Endothelial cell of umbilical vein (primary cell): ENCODE data around the gene RFX6. TPM values are rescaled to one million over a fixed set of nuclear protein-coding genes. Genes with fewer than 3 reads are reported as not detected.

Experiments used
- BruUV-seq: library from RNA; stranded (reverse); fragments of 400-500 nt; replicated peaks from 2 replicates; lab custom pipeline; 2021; lab: Mats Ljungman, UMichigan
- CTCF ChIA-PET: fragments of 300-600, 350-600 bp; sonication (Branson Sonifier 250); formaldehyde crosslinking; loops from one replicate; lab custom pipeline; 2021; ENCODE audit warnings: antibody characterized with exemption, inconsistent platforms; lab: Charles Lee
- POLR2A ChIA-PET: fragments of 300-600, 350-600 bp; sonication (Branson Sonifier 250); formaldehyde crosslinking; loops from one replicate; lab custom pipeline; 2021; ENCODE audit warnings: antibody characterized with exemption, inconsistent platforms; lab: Charles Lee
- DNase-seq: peaks from one replicate; pipeline ENCODE4 v3.0.0-alpha.2; 2011; ENCODE audit warnings: low read depth, low spot score
- FAIRE-seq: peaks from 2 replicates; lab custom pipeline; 2011; peaks lifted over from hg19 to GRCh38; lab: Jason Lieb, UNC
- H2AFZ ChIP-seq: 2 replicates; pipeline ENCODE4 v1.6.0; 2012; ENCODE audit warnings: low read depth, low read length, control low read depth, inconsistent platforms
- H3K27ac ChIP-seq: 2 replicates; pipeline ENCODE4 v1.5.1; 2011; ENCODE audit warnings: low read depth, mild to moderate bottlenecking, control low read depth, low read length, moderate library complexity; ENCODE audit not compliant: insufficient read depth
- H3K27me3 ChIP-seq, 2 experiments: 2 replicates each; pipeline versions ENCODE4 v1.6.0 to v1.6.1; 2011; ENCODE audit warnings: low read length in 2 of 2, mixed read lengths in 1 of 2; ENCODE audit not compliant: control insufficient read depth in 2 of 2, insufficient read depth in 2 of 2
- H3K36me3 ChIP-seq, 2 experiments: 2 replicates in 1 of 2; 3 replicates in 1 of 2; pipeline ENCODE4 v1.5.1; 2011; ENCODE audit warnings: low read length in 2 of 2, mild to moderate bottlenecking in 1 of 2, moderate library complexity in 1 of 2; ENCODE audit not compliant: control insufficient read depth in 2 of 2, insufficient read depth in 2 of 2; ENCODE audit errors: extremely low read depth in 1 of 2
- H3K4me1 ChIP-seq: 3 replicates; pipeline ENCODE4 v1.5.1; 2011; ENCODE audit warnings: mild to moderate bottlenecking, low read length; ENCODE audit not compliant: control insufficient read depth, insufficient read depth; ENCODE audit errors: extremely low read depth
- H3K4me2 ChIP-seq: 2 replicates; pipeline ENCODE4 v1.6.1; 2011; ENCODE audit warnings: low read length, control low read depth, mixed read lengths; ENCODE audit not compliant: insufficient read depth
- H3K4me3 ChIP-seq, 3 experiments: fragments of 200-600 bp in 1 of 3; sonication (generic), shearing (Covaris generic) in 1 of 3; replicated peaks in 1 of 3; 2 replicates each; pipeline ENCODE4 v1.5.1; 2011 to 2016; ENCODE audit warnings: control low read depth in 3 of 3, low read length in 3 of 3, mild to moderate bottlenecking in 2 of 3, inconsistent platforms in 1 of 3, low read depth in 1 of 3, moderate library complexity in 1 of 3; ENCODE audit not compliant: insufficient read depth in 1 of 3
- H3K79me2 ChIP-seq: 2 replicates; pipeline ENCODE4 v1.6.0; 2012; ENCODE audit warnings: low read length, inconsistent platforms; ENCODE audit not compliant: control insufficient read depth, insufficient read depth
- H3K9ac ChIP-seq: replicated peaks from 2 replicates; pipeline ENCODE3; 2011; ENCODE audit warnings: low read length, control low read depth; ENCODE audit not compliant: insufficient read depth; ENCODE audit errors: extremely low read depth
- H3K9me1 ChIP-seq: replicated peaks from 3 replicates; pipeline ENCODE4 v1.6.0; 2011; ENCODE audit warnings: mild to moderate bottlenecking, low read length; ENCODE audit not compliant: control insufficient read depth, insufficient read depth; ENCODE audit errors: extremely low read depth
- H3K9me3 ChIP-seq: replicated peaks from 2 replicates; pipeline ENCODE4 v1.5.1; 2012; ENCODE audit warnings: low read length, inconsistent platforms; ENCODE audit not compliant: control insufficient read depth, insufficient read depth
- H4K20me1 ChIP-seq: replicated peaks from 2 replicates; pipeline ENCODE3; 2011; ENCODE audit warnings: mild to moderate bottlenecking, low read length; ENCODE audit not compliant: control insufficient read depth, insufficient read depth; ENCODE audit errors: extremely low read depth
- EZH2 ChIP-seq: IDR thresholded peaks from 2 replicates; pipeline ENCODE4 v1.6.1; 2012; ENCODE audit warnings: borderline replicate concordance, low read depth, mild to moderate bottlenecking, moderate library complexity, low read length, inconsistent platforms; ENCODE audit not compliant: severe bottlenecking
- FOS ChIP-seq: IDR thresholded peaks from 2 replicates; pipeline ENCODE4 v1.6.1; 2011; ENCODE audit warnings: mild to moderate bottlenecking, low read length, moderate library complexity, borderline replicate concordance; ENCODE audit not compliant: insufficient read depth
- GATA2 ChIP-seq: IDR thresholded peaks from 2 replicates; pipeline ENCODE4 v1.7.0; 2011; ENCODE audit warnings: low read depth, mild to moderate bottlenecking, moderate library complexity, mixed read lengths, low read length; ENCODE audit not compliant: insufficient read length, insufficient read depth
- JUN ChIP-seq: IDR thresholded peaks from 2 replicates; pipeline ENCODE4 v1.6.1; 2011; ENCODE audit warnings: borderline replicate concordance, low read depth; ENCODE audit not compliant: insufficient read length, insufficient read depth
- MAX ChIP-seq: IDR thresholded peaks from 2 replicates; pipeline ENCODE4 v1.6.1; 2011; ENCODE audit not compliant: insufficient read depth, insufficient read length
- MYC ChIP-seq: IDR thresholded peaks from one replicate; pipeline ENCODE4 v1.6.1; 2011; ENCODE audit warnings: mild to moderate bottlenecking, low read depth, low read length
- POLR2A ChIP-seq: IDR thresholded peaks from 2 replicates; pipeline ENCODE4 v1.6.1; 2012; ENCODE audit warnings: low read depth, mild to moderate bottlenecking, control low read depth, low read length
- POLR2AphosphoS5 ChIP-seq: IDR thresholded peaks from 2 replicates; pipeline ENCODE4 v1.6.1; 2012; ENCODE audit warnings: low read depth, mild to moderate bottlenecking, control low read depth, low read length, moderate library complexity; ENCODE audit not compliant: insufficient read depth
- dilution Hi-C: fragments of 300-500 bp; cut with MboI; formaldehyde crosslinking; loops from one replicate; pipeline ENCODE4 v1.15.0; 2019; ENCODE audit warnings: low sequenced_read_pairs; ENCODE audit not compliant: extremely low pct_ligation_motif_present
- intact Hi-C: fragments of 100-400 bp; cut with micrococcal nuclease; formaldehyde crosslinking; loops from one replicate; pipeline ENCODE4 v1.10.0; 2022
- polyA plus RNA-seq, 4 experiments: library from polyadenylated mRNA; depleted of rRNA in 3 of 4; stranded (reverse) in 3 of 4; unstranded in 1 of 4; fragments of >200 nt; gene quantifications; 2 replicates each; pipeline versions ENCODE4 v1.2.1 to v1.2.3, GENCODE V29; 2011 to 2012; ENCODE audit warnings: missing spikeins in 1 of 4
- total RNA-seq: library from RNA; stranded (reverse); gene quantifications from 2 replicates; pipeline ENCODE4 v1.2.3, GENCODE V29; 2021
- TF ChIP-seq, protein P1 (sequence below), 2 donors: IDR thresholded peaks; 1 replicate in 1 of 2; 2 replicates in 1 of 2; pipeline ENCODE4 v1.5.1; 2011; ENCODE audit warnings: low read length in 2 of 2, mild to moderate bottlenecking in 2 of 2, moderate library complexity in 2 of 2, control low read depth in 1 of 2, inconsistent platforms in 1 of 2, low read depth in 1 of 2; ENCODE audit not compliant: insufficient read depth in 1 of 2; ENCODE audit errors: extremely low read depth in 1 of 2

The RFX6 gene
- total and polyA plus RNA-seq, 2 donors (not counting 3 experiments of a cell fraction or from before 2014, with no cell fraction given) = not detected

- Histone ChIP-seq H3K9me3 (no peaks in the 10 kb centered on the region), H3K9ac (no peak overlapping the region), H3K4me1 (no peaks in the 10 kb centered on the region), H2AFZ (no peak overlapping the region), H3K79me2 (no peaks in the 10 kb centered on the region), H3K4me3 (no peak overlapping the region), H3K9me1 (no peaks in the 10 kb centered on the region), H3K27ac (no peak overlapping the region), H3K4me2 (no peak overlapping the region), H3K36me3 (no peaks in the 10 kb centered on the region), H3K27me3 (no peaks in the 10 kb centered on the region), H4K20me1 (no peaks in the 10 kb centered on the region)
- dilution Hi-C loops (no loop called here), intact Hi-C loops (no loop called here)
- ChIA-PET CTCF (no interaction called here), POLR2A (no interaction called here)
- FAIRE-seq (no peak), DNase-seq (no peak)
- no peak for TF ChIP-seq JUN
- TF ChIP-seq FOS = no peak
- TF ChIP-seq POLR2A = no peak
- TF ChIP-seq MYC = no peak
- TF ChIP-seq GATA2 = no peak
- TF ChIP-seq EZH2 = no peak
- TF ChIP-seq, protein P1, sequence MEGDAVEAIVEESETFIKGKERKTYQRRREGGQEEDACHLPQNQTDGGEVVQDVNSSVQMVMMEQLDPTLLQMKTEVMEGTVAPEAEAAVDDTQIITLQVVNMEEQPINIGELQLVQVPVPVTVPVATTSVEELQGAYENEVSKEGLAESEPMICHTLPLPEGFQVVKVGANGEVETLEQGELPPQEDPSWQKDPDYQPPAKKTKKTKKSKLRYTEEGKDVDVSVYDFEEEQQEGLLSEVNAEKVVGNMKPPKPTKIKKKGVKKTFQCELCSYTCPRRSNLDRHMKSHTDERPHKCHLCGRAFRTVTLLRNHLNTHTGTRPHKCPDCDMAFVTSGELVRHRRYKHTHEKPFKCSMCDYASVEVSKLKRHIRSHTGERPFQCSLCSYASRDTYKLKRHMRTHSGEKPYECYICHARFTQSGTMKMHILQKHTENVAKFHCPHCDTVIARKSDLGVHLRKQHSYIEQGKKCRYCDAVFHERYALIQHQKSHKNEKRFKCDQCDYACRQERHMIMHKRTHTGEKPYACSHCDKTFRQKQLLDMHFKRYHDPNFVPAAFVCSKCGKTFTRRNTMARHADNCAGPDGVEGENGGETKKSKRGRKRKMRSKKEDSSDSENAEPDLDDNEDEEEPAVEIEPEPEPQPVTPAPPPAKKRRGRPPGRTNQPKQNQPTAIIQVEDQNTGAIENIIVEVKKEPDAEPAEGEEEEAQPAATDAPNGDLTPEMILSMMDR (IDR thresholded peaks at IDR 0.05; ENCODE audit: extremely low read depth in 1 of 2, insufficient read depth in 1 of 2, low read depth in 1 of 2, low read length in 2 of 2) = no peak
- no peak for TF ChIP-seq MAX
- no peak for TF ChIP-seq POLR2AphosphoS5
- no TSS peak for BruUV-seq
Observed at GRCh38 chr6:116948533-116949304, 71.7 kb downstream of the RFX6 start.
